HAP-1 (cell line): Measurements from ENCODE around the gene CCDC88C.
"Not testable (repeated sequence)": the region's sequence is repeated elsewhere in the genome, so short reads cannot be mapped to it uniquely, and the experiment has no call there.

Experiments used
- DNase-seq, 2 experiments: peaks; one replicate each; pipeline ENCODE4 v3.0.0-alpha.2; 2016 to 2020; ENCODE audit warnings: low spot score in 2 of 2
- H3K27me3 ChIP-seq: fragments of 250-450 bp; sonication (Bioruptor Pico); 2 replicates; pipeline ENCODE4 v1.5.1; 2020; ENCODE audit warnings: low read depth, mild to moderate bottlenecking, moderate library complexity
- H3K36me3 ChIP-seq: fragments of 250-450 bp; sonication (Bioruptor Pico); replicated peaks from 2 replicates; pipeline ENCODE4 v1.5.1; 2020; ENCODE audit warnings: mild to moderate bottlenecking
- H3K4me1 ChIP-seq: fragments of 250-450 bp; sonication (Bioruptor Pico); 2 replicates; pipeline ENCODE4 v1.5.1; 2020; ENCODE audit warnings: mild to moderate bottlenecking
- H3K4me3 ChIP-seq: fragments of 250-450 bp; sonication (Bioruptor Pico); 2 replicates; pipeline ENCODE4 v1.5.1; 2020; ENCODE audit warnings: mild to moderate bottlenecking, moderate library complexity
- H3K9me3 ChIP-seq: fragments of 250-450 bp; sonication (Bioruptor Pico); 2 replicates; pipeline ENCODE4 v1.5.1; 2020; ENCODE audit warnings: mild to moderate bottlenecking, moderate library complexity
- in situ Hi-C: fragments of 300-500 bp; cut with MboI; formaldehyde crosslinking; loops from 3 replicates; pipeline ENCODE4 v1.14.3; 2020; ENCODE audit warnings: low sequenced_read_pairs, inconsistent platforms, mixed read lengths

The CCDC88C gene

DNA sequence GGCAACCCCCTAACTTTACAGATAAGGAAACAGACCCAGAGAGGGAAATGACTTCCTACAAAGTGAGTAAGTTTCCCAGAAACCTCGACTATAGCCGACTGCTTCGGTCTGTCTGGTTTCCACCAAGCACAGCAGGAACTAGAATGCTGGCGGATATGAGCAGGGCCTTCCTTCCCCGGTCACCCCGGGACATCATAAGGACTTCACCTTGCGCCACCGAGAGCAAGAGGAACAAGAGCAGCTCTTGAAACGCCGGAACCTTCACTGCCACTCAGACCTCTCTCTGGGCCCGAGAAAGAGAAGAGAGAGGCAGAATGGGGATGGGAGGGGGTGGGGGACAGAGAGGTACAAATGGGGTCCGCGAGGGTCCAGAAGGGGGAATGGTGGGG is 143.7 kb downstream of the CCDC88C start:
- Histone ChIP-seq H3K27me3 (no peaks in the 10 kb centered on the region), H3K36me3 (peaks cover 18% of the 10 kb centered on the region), H3K4me1 (no peaks in the 10 kb centered on the region), H3K9me3 (no peaks in the 10 kb centered on the region), H3K4me3 (no peak overlapping the region)
- in situ Hi-C loops: no loop called here
- DNase-seq: no peak

DNA sequence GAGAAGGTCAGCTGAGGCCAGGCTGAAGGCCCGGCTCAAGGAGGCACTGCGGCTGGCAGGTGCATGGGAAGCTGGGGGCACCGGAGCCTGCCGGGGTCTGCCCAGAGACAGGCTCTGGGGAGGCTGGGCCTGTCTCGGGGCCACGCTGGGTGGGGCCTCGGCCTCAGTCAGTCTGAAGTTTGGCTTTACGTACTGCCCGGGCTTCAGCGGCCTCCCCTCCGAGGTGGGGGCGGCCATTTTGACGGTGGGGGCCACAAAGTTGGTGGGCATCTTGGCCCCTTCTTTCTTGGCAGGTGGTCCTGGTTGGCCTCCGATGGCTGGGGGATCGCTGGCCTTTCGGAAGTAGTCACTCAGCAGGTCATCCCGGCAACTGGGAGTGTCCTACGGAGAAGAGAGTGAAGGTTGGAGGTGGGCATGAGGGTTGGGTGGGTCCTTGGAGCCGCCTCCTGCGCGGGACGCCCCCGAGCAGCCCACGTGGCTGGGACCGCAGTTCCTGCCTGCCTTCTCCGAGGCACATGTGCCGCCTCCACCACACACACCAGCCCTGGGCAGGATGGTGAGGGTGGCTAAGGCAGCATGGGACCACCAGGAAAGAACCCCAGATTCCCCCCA is 144.2 kb downstream of the CCDC88C start:
- in situ Hi-C loops: no loop called here
- H3K36me3 ChIP-seq: peaks cover 16% of the 10 kb centered on the region
- no peaks in the 10 kb centered on the region for H3K27me3 ChIP-seq
- H3K4me3 ChIP-seq: no peak overlapping the region
- no peak for DNase-seq
- no peaks in the 10 kb centered on the region for H3K9me3 ChIP-seq
- no peaks in the 10 kb centered on the region for H3K4me1 ChIP-seq

DNA sequence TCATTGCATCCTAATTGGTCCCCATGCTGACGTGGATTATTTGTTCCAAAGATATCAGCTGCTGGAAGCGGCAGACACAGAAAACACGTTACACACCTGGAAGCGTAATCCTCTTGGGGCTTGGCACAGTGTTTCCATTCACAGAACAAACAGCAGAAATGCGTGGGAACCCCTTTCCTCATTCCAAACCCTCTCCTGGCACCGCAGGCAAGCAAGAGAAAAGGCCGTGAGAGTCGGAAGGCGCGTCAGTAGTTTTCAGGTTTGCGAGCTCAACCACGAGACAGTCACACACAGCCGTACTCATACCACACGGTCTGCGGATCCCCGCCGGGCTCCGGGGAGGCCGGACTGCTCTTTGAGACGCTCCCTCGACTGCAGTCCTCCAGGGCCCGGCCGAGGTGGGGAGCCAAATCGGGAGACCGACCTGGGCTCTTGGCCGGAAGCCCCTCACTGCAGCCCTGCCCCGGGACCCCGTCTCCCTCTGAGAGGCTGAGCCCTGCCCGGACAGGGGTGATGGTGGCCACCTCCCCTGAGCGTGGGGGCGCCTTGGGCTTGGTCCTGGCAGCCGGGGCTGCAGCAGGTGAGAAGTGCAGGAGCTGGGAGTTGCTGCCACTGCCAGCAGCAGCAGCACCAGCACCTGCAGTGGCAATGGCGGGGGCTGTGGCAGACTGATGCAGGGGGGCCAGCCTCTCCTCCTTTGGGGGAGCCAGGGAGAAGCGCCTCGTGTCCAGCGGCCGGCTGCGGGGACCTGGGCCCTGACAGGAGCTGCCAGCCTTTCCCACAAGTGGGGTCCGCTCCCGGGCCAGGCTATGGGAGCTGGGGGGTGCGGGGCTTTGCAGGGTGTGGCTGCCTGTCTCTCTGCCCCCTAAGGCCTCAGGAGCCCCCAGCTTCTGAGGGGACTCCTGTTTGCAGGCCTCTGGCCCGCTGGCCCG is 145.0 kb downstream of the CCDC88C start:
- Histone ChIP-seq H3K9me3 (no peaks in the 10 kb centered on the region), H3K36me3 (peaks cover 8% of the 10 kb centered on the region), H3K4me3 (no peak overlapping the region), H3K4me1 (no peaks in the 10 kb centered on the region), H3K27me3 (no peaks in the 10 kb centered on the region)
- DNase-seq: no peak
- in situ Hi-C loops: no loop called here

DNA sequence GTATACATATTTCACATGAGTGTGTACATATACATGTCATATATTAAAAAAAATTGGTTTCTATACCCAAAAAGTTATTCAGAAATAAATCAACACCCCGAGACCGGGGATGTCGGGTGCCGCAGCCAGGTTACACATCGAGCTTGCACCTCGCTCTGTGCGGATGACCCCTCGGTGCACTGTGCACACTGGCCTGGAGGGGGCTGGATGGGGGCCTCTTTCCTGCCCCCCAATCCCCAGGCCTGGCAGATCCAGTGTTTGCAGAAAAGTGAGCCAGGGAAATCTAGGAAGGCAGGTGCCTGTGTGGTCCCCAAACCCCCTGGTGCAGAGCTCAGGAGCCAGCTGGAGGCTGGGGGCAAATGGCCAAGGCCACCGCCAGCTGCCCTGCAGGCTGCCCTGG is 146.0 kb downstream of the CCDC88C start:
- no peaks in the 10 kb centered on the region for H3K27me3 ChIP-seq
- in situ Hi-C loops: no loop called here
- peaks cover 4% of the 10 kb centered on the region for H3K36me3 ChIP-seq
- no peaks in the 10 kb centered on the region for H3K9me3 ChIP-seq
- no peak overlapping the region for H3K4me3 ChIP-seq
- H3K4me1 ChIP-seq: no peaks in the 10 kb centered on the region
- no peak for DNase-seq

DNA sequence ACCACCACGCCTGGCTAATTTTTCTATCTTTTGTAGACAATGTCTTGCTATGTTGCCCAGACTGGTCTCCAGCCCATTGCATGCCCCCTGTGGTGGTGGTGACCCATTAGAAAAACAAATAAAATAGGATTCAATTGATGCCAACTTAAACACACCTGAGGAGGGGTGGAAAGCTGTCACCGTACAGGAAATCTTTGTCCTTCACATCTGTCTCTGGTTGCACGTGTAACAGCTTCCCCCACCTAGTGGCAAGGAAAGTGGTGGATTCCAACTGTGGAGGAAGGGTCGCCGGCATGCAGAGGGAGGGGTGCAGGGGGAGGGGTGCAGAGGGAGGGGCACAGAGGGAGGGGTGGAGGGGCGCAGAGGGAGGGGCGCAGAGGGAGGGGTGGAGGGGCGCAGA is 147.0 kb downstream of the CCDC88C start:
- Histone ChIP-seq H3K36me3 (peaks cover 4% of the 10 kb centered on the region; the same call in 1 of the 2 replicates), H3K27me3 (no peaks in the 10 kb centered on the region), H3K4me3 (no peak overlapping the region), H3K9me3 (no peaks in the 10 kb centered on the region), H3K4me1 (no peaks in the 10 kb centered on the region)
- no peak for DNase-seq
- in situ Hi-C loops: no loop called here

DNA sequence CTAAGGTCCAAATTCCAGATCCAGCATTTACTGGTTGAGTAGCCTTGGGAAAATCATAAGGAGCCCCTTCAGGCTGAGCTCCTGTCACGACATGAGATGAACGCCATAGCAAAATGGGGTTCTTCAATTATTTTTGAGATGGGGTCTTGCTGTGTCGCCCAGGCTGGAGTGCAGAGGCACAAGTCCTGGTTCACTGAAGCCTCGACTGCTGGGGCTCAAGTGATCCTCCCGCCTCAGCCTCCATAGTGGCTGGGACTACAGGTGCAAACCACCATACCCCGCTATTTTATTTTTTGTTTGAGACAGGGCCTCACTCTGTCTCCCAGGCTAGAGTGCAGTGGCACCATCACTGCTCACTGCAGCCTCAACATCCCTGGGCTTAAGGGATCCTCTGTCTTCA is 147.4 kb downstream of the CCDC88C start:
- DNase-seq: no peak
- no peaks in the 10 kb centered on the region for H3K27me3 ChIP-seq
- no peaks in the 10 kb centered on the region for H3K9me3 ChIP-seq
- no peaks in the 10 kb centered on the region for H3K4me1 ChIP-seq
- peaks cover 4% of the 10 kb centered on the region; the same call in 1 of the 2 replicates for H3K36me3 ChIP-seq
- H3K4me3 ChIP-seq: no peak overlapping the region
- in situ Hi-C loops: no loop called here

DNA sequence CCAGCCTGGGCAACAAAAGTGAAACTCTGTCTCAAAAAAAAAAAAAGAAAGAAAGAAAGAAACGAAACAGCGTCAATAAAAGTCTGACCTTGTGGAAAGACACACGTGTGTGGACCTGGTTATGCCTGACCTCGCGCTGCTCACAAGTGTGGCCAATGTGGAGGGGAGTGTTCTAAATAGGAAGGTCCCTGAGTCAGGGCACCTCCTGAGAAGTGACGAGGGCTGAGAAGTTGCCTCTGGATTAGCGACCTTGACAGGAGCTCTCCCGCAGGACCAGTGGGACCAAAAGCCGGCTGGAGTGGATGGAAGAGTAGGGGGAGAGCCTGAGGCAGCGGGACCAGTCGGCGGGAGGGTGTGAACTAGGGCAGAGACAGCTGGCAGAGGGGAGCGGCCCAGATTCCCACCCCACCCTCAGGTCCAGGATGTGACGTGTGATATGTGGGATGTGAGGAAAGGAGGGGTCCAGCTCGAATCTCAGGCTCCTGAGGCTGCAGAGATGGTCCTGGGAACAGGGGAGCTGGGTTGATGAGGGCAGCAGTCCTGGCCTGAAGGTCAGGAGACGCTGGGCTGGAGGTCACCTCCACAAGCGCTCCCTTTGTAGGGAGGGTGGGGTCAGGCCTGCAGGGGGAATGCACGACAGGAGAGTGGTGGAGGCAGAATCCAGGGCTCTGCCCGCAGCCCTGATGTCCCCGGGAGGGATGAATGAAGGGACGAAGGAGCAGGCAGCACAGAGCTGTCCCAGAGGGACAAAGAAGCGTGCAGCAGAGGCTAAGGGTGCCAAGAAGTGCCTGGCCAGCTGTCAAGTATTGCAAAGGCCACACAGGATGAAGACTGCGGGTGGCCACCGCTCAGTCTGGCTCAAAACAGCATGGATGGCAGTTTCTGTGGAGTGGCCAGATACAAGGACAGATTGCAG is 148.3 kb downstream of the CCDC88C start:
- H3K9me3 ChIP-seq: no peaks in the 10 kb centered on the region
- no peak overlapping the region for H3K4me3 ChIP-seq
- H3K27me3 ChIP-seq: no peaks in the 10 kb centered on the region
- H3K36me3 ChIP-seq: peaks cover 4% of the 10 kb centered on the region; the same call in 1 of the 2 replicates
- in situ Hi-C loops: no loop called here
- H3K4me1 ChIP-seq: no peaks in the 10 kb centered on the region
- no peak for DNase-seq

DNA sequence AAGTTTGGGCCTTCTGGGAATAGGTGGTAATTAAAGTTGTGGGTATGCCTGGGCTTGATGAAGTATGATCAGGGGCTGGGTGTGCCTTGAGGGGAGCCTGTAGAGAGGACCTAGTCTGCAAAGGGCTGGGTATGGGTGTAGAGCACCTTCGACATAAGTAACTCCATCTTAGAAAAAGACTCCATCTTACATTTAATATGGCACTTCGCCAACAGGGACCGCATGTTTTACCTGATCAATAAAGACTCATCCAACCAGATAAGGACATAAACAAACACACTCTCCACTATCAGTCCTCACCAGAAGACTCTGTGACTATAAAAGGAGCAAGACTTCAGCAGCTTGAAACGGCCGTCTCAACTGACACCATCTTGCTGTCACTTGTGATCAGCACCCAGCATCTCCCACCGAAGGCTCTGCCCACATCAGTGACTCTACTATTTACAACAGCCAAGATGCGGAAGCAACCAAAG is 149.6 kb downstream of the CCDC88C start:
- 0 out of 2 replicates have a peak, but pooled peaks cover 4% of the 10 kb centered on the region for H3K36me3 ChIP-seq
- no peaks in the 10 kb centered on the region for H3K9me3 ChIP-seq
- H3K4me3 ChIP-seq: no peak overlapping the region
- in situ Hi-C loops: no loop called here
- no peaks in the 10 kb centered on the region for H3K4me1 ChIP-seq
- H3K27me3 ChIP-seq: no peaks in the 10 kb centered on the region
- no peak for DNase-seq

DNA sequence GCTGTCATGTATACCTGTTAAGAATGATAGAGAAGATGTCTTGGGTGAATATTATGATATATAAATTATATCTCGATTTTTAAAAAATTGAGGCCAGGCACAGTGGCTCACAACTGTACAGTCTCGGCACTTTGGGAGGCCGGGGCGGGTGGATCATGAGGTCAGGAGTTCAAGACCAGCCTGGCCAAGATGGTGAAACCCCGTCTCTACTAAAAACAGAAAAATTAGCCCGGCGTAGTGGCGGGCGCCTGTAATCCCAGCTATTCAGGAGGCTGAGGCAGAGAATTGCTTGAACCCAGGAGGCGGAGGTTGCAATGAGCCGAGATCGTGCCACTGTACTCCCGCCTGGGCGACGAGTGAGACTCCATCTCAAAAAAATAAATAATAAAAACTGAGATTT is 151.3 kb downstream of the CCDC88C start:
- H3K36me3 ChIP-seq, H3K9me3 ChIP-seq, H3K4me1 ChIP-seq, H3K27me3 ChIP-seq, DNase-seq, H3K4me3 ChIP-seq, in situ Hi-C loops: not testable (repeated sequence)

DNA sequence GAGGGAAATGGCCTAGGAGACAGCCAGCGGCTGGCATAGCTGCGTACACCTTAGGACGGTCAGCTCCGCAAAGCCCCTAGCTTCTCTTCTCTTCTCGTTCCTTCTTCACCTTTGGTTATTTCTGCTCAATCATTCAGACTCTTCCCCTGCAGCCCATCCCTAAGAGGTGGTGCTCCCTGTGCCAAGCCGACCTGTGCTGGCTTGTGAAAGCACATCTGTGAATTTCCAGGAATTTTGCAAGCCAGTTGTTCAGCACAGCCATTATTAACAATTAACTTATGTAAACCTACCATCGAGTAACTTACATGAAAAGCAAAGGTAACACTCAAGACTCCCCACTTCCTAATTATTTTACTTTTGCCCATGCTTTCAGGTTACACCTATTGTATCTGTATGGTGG is 152.2 kb downstream of the CCDC88C start:
- in situ Hi-C loops: no loop called here
- no peaks in the 10 kb centered on the region for H3K4me1 ChIP-seq
- H3K27me3 ChIP-seq: no peaks in the 10 kb centered on the region
- no peak for DNase-seq
- H3K9me3 ChIP-seq: no peaks in the 10 kb centered on the region
- H3K36me3 ChIP-seq: no peaks in the 10 kb centered on the region
- H3K4me3 ChIP-seq: no peak overlapping the region

DNA sequence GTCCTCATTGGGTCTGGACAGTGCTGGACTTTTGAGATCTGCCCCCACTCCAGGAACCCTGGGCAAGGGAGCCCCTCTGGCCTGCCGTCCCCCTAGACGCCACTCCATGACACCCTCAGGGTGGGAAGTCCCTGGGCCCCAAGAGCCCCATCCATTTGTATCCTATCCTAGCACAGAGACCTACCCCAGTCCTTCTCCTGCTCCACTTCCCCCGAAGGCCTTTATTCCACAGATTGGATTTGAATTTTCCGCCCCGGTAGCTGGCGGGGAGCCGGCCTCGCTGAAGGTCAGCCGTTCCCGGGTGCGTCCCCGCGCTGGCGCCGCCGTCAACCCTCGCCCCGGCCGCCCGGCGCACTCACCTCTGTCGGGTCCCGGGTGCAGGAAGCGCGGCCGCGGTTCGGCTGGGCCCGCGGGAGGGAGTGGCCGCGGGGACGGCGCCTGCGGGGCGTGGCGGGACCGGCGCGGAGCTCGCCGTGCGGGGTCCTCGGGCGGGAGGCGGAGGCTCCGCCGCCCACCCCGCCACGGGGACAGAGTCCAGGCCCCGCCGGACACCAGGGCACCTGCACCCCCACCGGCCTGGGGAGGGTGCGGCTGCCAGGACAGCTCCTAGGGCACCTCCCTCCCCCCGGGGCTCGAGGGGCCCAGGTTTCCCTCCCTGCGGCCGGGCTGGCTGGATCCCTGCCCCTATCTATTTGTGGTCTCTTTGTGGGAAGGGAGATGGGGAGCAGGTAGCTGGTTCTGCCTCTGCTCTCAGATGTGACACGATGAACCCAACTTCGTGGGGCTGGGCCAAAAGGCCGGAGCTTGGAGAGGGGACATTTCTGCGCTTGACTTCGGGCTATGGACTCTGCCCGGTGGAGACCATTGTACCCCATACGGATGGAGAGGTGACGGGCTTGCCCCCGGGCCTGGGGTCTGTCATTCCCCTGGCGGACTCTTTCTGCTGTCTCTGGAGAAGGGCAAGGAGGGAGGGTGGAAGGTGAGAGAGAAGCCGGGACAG is 153.2 kb downstream of the CCDC88C start:
- no peaks in the 10 kb centered on the region for H3K27me3 ChIP-seq
- in situ Hi-C loops: no loop called here
- H3K4me1 ChIP-seq: no peaks in the 10 kb centered on the region
- no peaks in the 10 kb centered on the region for H3K9me3 ChIP-seq
- no peak overlapping the region for H3K4me3 ChIP-seq
- no peak for DNase-seq
- no peaks in the 10 kb centered on the region for H3K36me3 ChIP-seq

DNA sequence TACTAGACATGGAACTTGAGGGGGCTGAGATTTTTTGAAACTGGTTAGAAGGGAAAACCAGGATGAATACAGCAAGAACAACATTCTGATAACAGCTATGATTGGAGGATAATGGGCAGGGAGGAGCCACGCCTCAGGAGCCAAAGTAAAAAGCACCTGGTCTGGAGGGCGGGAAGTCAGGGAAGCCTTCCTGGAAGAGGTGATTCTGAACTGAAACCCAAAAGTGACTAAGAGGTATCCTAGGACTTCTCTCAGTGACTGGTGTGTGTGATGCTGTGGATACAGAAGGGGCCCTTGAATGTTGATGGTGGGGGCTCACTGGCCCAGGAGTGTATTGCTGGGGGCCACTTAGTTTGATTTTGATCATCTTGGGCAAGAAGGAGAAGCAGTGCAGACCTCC is 154.3 kb downstream of the CCDC88C start:
- Histone ChIP-seq H3K4me1 (no peaks in the 10 kb centered on the region), H3K36me3 (no peaks in the 10 kb centered on the region), H3K9me3 (no peaks in the 10 kb centered on the region), H3K4me3 (no peak overlapping the region), H3K27me3 (no peaks in the 10 kb centered on the region)
- DNase-seq: no peak
- in situ Hi-C loops: no loop called here
